ENCODE data around the gene BCAT1. TPM values are rescaled to one million over a fixed set of nuclear protein-coding genes. Genes with fewer than 3 reads are reported as not detected.

The BCAT1 gene
- total and polyA plus RNA-seq, 9 of the 15 experiments (the other 6 are each of a cell fraction or from before 2014, with no cell fraction given), result 38.5 to 157 (median 66.8) TPM

DNA sequence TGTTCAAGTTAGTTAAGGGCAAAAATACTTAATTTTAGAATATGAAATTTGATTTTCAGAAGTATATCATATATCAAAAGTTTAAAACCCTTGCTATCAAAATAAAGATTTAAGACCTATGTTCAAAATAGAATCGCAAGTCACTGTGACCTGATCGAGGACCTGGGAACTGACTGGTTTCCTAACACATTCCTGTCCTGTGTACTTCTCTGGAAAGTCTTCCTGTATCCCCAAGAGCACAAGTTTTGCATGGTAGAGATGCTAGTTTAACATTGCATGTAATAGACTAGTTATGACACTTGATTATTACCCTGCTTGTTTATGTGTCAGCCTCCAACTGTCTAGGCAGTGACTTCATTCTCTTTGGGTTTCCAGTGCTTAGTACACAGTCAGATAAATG, 30.3 kb downstream of the BCAT1 start:
- BruUV-seq (replicated peaks), result no TSS peak
- ChIA-PET POLR2A (interaction anchor here (0.7 kb wide), 1 partner anchor 22 kb away, joined by 3 read pairs; no protein-coding TSS in a partner anchor), CTCF (ENCODE audit: low intra/inter-chr PET ratio) (no interaction called here)
- Histone ChIP-seq H3K79me2 (ENCODE audit: control insufficient read depth, insufficient read depth, low read length) (peaks cover 95% of the 10 kb centered on the region), H3K27me3 (ENCODE audit: control insufficient read depth in 2 of 2, insufficient read depth in 2 of 2, low read length in 2 of 2) (no peaks in the 10 kb centered on the region), H3K27ac (ENCODE audit: extremely low read depth, low read depth, low read length) (no peak overlapping the region), H3K4me1 (replicated peaks in 1 of 2; ENCODE audit: control insufficient read depth in 2 of 2, insufficient read depth in 2 of 2, low read length in 2 of 2) (peaks cover 0 to 4% of the 10 kb centered on the region in 2 experiments; a peak in 2 of 5 replicates), H4K20me1 (replicated peaks; ENCODE audit: control insufficient read depth, insufficient read depth, low read length) (peaks cover 6% of the 10 kb centered on the region), H3K4me2 (ENCODE audit: insufficient read depth, low read length) (no peak overlapping the region), H3K9me3 (replicated peaks; ENCODE audit: control insufficient read depth, insufficient read depth, low read depth, low read length) (no peaks in the 10 kb centered on the region), H2AFZ (ENCODE audit: low read depth, low read length) (no peak overlapping the region), H3K9ac (ENCODE audit: insufficient read depth in 1 of 2, low read depth in 2 of 2, low read length in 2 of 2) (no peak overlapping the region), H3K9me1 (ENCODE audit: control insufficient read depth, insufficient read depth, low read length) (peaks cover 3% of the 10 kb centered on the region), H3K4me3 (no peak overlapping the region), H3K36me3 (ENCODE audit: control insufficient read depth, insufficient read depth, low read length) (peaks cover 21% of the 10 kb centered on the region)
- no peak for FAIRE-seq
- in situ Hi-C loops (cut with MboI) (no loop called here), intact Hi-C loops (cut with micrococcal nuclease) (no loop called here)
- no peak for ATAC-seq
- no peak for DNase-seq (ENCODE audit: extremely low read depth in 1 of 4, low spot score in 3 of 4)
- WGBS (ENCODE audit: insufficient coverage, low coverage, missing lambda C conversion rate), result 38% methylated on average over 2 of the region's 2 CpGs
- TF ChIP-seq CREM (IDR thresholded peaks at IDR 0.05; ENCODE audit: low read depth) (no peak), SRSF3 (IDR thresholded peaks at IDR 0.05; ENCODE audit: insufficient read depth, low read length) (no peak), ZNF253 (CRISPR knock-in tag; conservative IDR thresholded peaks at IDR 0.05) (no peak), CCAR2 (IDR thresholded peaks at IDR 0.05; ENCODE audit: low read depth, low read length) (no peak), SAFB2 (IDR thresholded peaks at IDR 0.05; ENCODE audit: borderline replicate concordance, low read depth, low read length, severe bottlenecking) (no peak), MAFG (tag; conservative IDR thresholded peaks at IDR 0.05) (no peak), SMAD1 (IDR thresholded peaks at IDR 0.05; ENCODE audit: low read depth, low read length, partially characterized antibody) (no peak), ZNF24 (IDR thresholded peaks at IDR 0.05) (no peak), ESRRA (IDR thresholded peaks at IDR 0.05; ENCODE audit: borderline replicate concordance, low read depth) (no peak), ZNF408 (CRISPR knock-in tag; IDR thresholded peaks at IDR 0.05; ENCODE audit: low read depth) (no peak), IFI16 (CRISPR knock-in tag; IDR thresholded peaks at IDR 0.05) (no peak)
- TF ChIP-seq, protein P1, sequence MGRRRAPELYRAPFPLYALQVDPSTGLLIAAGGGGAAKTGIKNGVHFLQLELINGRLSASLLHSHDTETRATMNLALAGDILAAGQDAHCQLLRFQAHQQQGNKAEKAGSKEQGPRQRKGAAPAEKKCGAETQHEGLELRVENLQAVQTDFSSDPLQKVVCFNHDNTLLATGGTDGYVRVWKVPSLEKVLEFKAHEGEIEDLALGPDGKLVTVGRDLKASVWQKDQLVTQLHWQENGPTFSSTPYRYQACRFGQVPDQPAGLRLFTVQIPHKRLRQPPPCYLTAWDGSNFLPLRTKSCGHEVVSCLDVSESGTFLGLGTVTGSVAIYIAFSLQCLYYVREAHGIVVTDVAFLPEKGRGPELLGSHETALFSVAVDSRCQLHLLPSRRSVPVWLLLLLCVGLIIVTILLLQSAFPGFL (CRISPR knock-in tag; IDR thresholded peaks at IDR 0.05), result no peak
- TF ChIP-seq, protein P2, sequence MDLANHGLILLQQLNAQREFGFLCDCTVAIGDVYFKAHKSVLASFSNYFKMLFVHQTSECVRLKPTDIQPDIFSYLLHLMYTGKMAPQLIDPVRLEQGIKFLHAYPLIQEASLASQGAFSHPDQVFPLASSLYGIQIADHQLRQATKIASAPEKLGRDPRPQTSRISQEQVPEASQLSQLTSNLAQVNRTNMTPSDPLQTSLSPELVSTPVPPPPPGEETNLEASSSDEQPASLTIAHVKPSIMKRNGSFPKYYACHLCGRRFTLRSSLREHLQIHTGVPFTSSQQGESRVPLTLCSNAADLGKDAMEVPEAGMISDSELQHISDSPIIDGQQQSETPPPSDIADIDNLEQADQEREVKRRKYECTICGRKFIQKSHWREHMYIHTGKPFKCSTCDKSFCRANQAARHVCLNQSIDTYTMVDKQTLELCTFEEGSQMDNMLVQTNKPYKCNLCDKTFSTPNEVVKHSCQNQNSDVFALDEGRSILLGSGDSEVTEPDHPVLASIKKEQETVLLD (IDR thresholded peaks at IDR 0.05), result no peak
- TF ChIP-seq, protein P3, sequence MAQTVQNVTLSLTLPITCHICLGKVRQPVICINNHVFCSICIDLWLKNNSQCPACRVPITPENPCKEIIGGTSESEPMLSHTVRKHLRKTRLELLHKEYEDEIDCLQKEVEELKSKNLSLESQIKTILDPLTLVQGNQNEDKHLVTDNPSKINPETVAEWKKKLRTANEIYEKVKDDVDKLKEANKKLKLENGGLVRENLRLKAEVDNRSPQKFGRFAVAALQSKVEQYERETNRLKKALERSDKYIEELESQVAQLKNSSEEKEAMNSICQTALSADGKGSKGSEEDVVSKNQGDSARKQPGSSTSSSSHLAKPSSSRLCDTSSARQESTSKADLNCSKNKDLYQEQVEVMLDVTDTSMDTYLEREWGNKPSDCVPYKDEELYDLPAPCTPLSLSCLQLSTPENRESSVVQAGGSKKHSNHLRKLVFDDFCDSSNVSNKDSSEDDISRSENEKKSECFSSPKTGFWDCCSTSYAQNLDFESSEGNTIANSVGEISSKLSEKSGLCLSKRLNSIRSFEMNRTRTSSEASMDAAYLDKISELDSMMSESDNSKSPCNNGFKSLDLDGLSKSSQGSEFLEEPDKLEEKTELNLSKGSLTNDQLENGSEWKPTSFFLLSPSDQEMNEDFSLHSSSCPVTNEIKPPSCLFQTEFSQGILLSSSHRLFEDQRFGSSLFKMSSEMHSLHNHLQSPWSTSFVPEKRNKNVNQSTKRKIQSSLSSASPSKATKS (CRISPR knock-in tag; IDR thresholded peaks at IDR 0.05), result no peak
- TF ChIP-seq, protein P4, sequence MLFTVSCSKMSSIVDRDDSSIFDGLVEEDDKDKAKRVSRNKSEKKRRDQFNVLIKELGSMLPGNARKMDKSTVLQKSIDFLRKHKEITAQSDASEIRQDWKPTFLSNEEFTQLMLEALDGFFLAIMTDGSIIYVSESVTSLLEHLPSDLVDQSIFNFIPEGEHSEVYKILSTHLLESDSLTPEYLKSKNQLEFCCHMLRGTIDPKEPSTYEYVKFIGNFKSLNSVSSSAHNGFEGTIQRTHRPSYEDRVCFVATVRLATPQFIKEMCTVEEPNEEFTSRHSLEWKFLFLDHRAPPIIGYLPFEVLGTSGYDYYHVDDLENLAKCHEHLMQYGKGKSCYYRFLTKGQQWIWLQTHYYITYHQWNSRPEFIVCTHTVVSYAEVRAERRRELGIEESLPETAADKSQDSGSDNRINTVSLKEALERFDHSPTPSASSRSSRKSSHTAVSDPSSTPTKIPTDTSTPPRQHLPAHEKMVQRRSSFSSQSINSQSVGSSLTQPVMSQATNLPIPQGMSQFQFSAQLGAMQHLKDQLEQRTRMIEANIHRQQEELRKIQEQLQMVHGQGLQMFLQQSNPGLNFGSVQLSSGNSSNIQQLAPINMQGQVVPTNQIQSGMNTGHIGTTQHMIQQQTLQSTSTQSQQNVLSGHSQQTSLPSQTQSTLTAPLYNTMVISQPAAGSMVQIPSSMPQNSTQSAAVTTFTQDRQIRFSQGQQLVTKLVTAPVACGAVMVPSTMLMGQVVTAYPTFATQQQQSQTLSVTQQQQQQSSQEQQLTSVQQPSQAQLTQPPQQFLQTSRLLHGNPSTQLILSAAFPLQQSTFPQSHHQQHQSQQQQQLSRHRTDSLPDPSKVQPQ (CRISPR knock-in tag; IDR thresholded peaks at IDR 0.05; ENCODE audit: borderline replicate concordance), result no peak
